NT2/D1 (cell line): ENCODE data around the gene GKN2.

ENCODE experiments used
- DNase-seq: peaks from one replicate; pipeline ENCODE4 v3.0.0-alpha.2; 2011; ENCODE audit warnings: low read depth, low spot score
- H3K27me3 ChIP-seq: 2 replicates; pipeline ENCODE4 v1.6.0; 2011; ENCODE audit warnings: mild to moderate bottlenecking; ENCODE audit not compliant: insufficient read length, insufficient read depth
- H3K36me3 ChIP-seq: 2 replicates; pipeline ENCODE4 v1.6.1; 2011; ENCODE audit warnings: mild to moderate bottlenecking, low read length, mixed read lengths; ENCODE audit not compliant: insufficient read depth, insufficient read length
- H3K4me1 ChIP-seq: 2 replicates; pipeline ENCODE4 v1.5.1; 2011; ENCODE audit not compliant: insufficient read depth, insufficient read length
- H3K4me3 ChIP-seq: 2 replicates; pipeline ENCODE4 v1.5.1; 2011; ENCODE audit warnings: low read depth; ENCODE audit not compliant: insufficient read length
- H3K9ac ChIP-seq: 2 replicates; pipeline ENCODE4 v1.6.0; 2011; ENCODE audit warnings: low read depth; ENCODE audit not compliant: insufficient read length
- H3K9me3 ChIP-seq: 2 replicates; pipeline ENCODE4 v1.5.1; 2011; ENCODE audit warnings: mild to moderate bottlenecking, low read length; ENCODE audit not compliant: insufficient read depth
- SUZ12 ChIP-seq: IDR thresholded peaks from 2 replicates; pipeline ENCODE4 v1.6.1; 2011; ENCODE audit not compliant: insufficient read length, insufficient read depth; ENCODE audit errors: extremely low read depth
- YY1 ChIP-seq: IDR thresholded peaks from 2 replicates; pipeline ENCODE4 v1.6.1; 2011; ENCODE audit not compliant: insufficient read length, insufficient read depth
- ZNF274 ChIP-seq: IDR thresholded peaks from 2 replicates; pipeline ENCODE4 v1.6.1; 2011; ENCODE audit warnings: mild to moderate bottlenecking, low read depth, low read length

GKN2 gene

GRCh38 chr2:68920481-68921170 is 32.1 kb downstream of the GKN2 start:
- Histone ChIP-seq H3K27me3 (no peaks in the 10 kb centered on the region), H3K36me3 (no peaks in the 10 kb centered on the region), H3K4me3 (no peak overlapping the region), H3K9ac (no peak overlapping the region), H3K9me3 (no peaks in the 10 kb centered on the region), H3K4me1 (no peaks in the 10 kb centered on the region)
- DNase-seq, result no peak
- TF ChIP-seq ZNF274 (no peak), SUZ12 (no peak)

- Histone ChIP-seq H3K4me1 (no peaks in the 10 kb centered on the region), H3K9me3 (no peaks in the 10 kb centered on the region), H3K27me3 (no peaks in the 10 kb centered on the region), H3K9ac (no peak overlapping the region), H3K4me3 (no peak overlapping the region), H3K36me3 (no peaks in the 10 kb centered on the region)
- no peak for DNase-seq
- TF ChIP-seq YY1, result no peak
- no peak for TF ChIP-seq SUZ12
- no peak for TF ChIP-seq ZNF274
These were observed 34.2 kb downstream of the GKN2 start for GRCh38 chr2:68918497-68918896.

GRCh38 chr2:68917034-68917718 is 35.5 kb downstream of the GKN2 start:
- no peaks in the 10 kb centered on the region for H3K27me3 ChIP-seq
- H3K9ac ChIP-seq, result no peak overlapping the region
- no peaks in the 10 kb centered on the region for H3K4me1 ChIP-seq
- DNase-seq, result no peak
- H3K9me3 ChIP-seq, result no peaks in the 10 kb centered on the region
- no peak overlapping the region for H3K4me3 ChIP-seq
- H3K36me3 ChIP-seq, result no peaks in the 10 kb centered on the region
- TF ChIP-seq ZNF274, result no peak
- TF ChIP-seq YY1, result no peak
- no peak for TF ChIP-seq SUZ12

- no peak for TF ChIP-seq SUZ12
- TF ChIP-seq YY1, result no peak
- TF ChIP-seq ZNF274, result no peak
These were observed 36.5 kb downstream of the GKN2 start for GRCh38 chr2:68916226-68916625.

GRCh38 chr2:68915393-68915792 is 37.3 kb downstream of the GKN2 start:
- Histone ChIP-seq H3K36me3 (no peaks in the 10 kb centered on the region), H3K27me3 (no peaks in the 10 kb centered on the region), H3K9ac (no peak overlapping the region), H3K4me1 (no peaks in the 10 kb centered on the region), H3K9me3 (no peaks in the 10 kb centered on the region), H3K4me3 (no peak overlapping the region)
- TF ChIP-seq ZNF274 (no peak), YY1 (no peak)
- no peak for DNase-seq

More at GRCh38 chr2:68916226-68916625, 36.5 kb downstream of the GKN2 start:
- H3K4me1 ChIP-seq, result no peaks in the 10 kb centered on the region
- H3K9ac ChIP-seq, result no peak overlapping the region
- no peaks in the 10 kb centered on the region for H3K27me3 ChIP-seq
- H3K9me3 ChIP-seq, result no peaks in the 10 kb centered on the region
- DNase-seq, result no peak
- H3K36me3 ChIP-seq, result no peaks in the 10 kb centered on the region
- no peak overlapping the region for H3K4me3 ChIP-seq

- no peaks in the 10 kb centered on the region for H3K36me3 ChIP-seq
- no peaks in the 10 kb centered on the region for H3K9me3 ChIP-seq
- no peak for DNase-seq
- TF ChIP-seq SUZ12, result no peak
- no peak for TF ChIP-seq YY1
- TF ChIP-seq ZNF274, result no peak
- H3K27me3 ChIP-seq, result no peaks in the 10 kb centered on the region
- H3K4me1 ChIP-seq, result no peaks in the 10 kb centered on the region
- H3K9ac ChIP-seq, result no peak overlapping the region
- no peak overlapping the region for H3K4me3 ChIP-seq
These were observed 39.3 kb downstream of the GKN2 start for GRCh38 chr2:68913359-68913758.

- Histone ChIP-seq H3K4me1 (no peaks in the 10 kb centered on the region), H3K27me3 (no peaks in the 10 kb centered on the region), H3K4me3 (no peak overlapping the region), H3K9me3 (no peaks in the 10 kb centered on the region), H3K9ac (no peak overlapping the region), H3K36me3 (no peaks in the 10 kb centered on the region)
- no peak for DNase-seq
- TF ChIP-seq ZNF274 (no peak), YY1 (no peak), SUZ12 (no peak)
These were observed 40.0 kb downstream of the GKN2 start for GRCh38 chr2:68912732-68913131.
